GM23338 (cell line): Measurements from ENCODE around the gene DTNBP1. TPM values are rescaled to one million over a fixed set of nuclear protein-coding genes. Genes with fewer than 3 reads are reported as not detected.

Experiments used
- ATAC-seq: fragments of 200-7000 bp; cut with Tn5 transposase; 3 replicates; pipeline ENCODE4 v1.9.1; 2020
- DNase-seq: peaks from one replicate; pipeline ENCODE4 v3.0.0-alpha.2; 2015; ENCODE audit warnings: low spot score
- H2AFZ ChIP-seq: fragments of 200-600 bp; sonication (generic); 2 replicates; pipeline ENCODE4 v1.8.0; 2016; ENCODE audit warnings: antibody characterized with exemption, mild to moderate bottlenecking, moderate library complexity
- H3F3A ChIP-seq: fragments of 200-600 bp; sonication (generic); replicated peaks from 2 replicates; pipeline ENCODE4 v1.8.0; 2017; ENCODE audit warnings: antibody characterized with exemption, mixed run types, low read depth
- H3K27ac ChIP-seq: fragments of 200-600 bp; sonication (generic); 2 replicates; pipeline ENCODE4 v1.6.1; 2016; ENCODE audit warnings: low read depth
- H3K27me3 ChIP-seq: fragments of 200-600 bp; sonication (generic); 2 replicates; pipeline ENCODE4 v1.8.0; 2016; ENCODE audit warnings: mild to moderate bottlenecking, mixed run types, moderate library complexity; ENCODE audit not compliant: insufficient read depth
- H3K36me3 ChIP-seq: fragments of 200-600 bp; sonication (generic); 2 replicates; pipeline ENCODE4 v1.8.0; 2016; ENCODE audit warnings: mild to moderate bottlenecking; ENCODE audit not compliant: insufficient read depth
- H3K4me1 ChIP-seq: fragments of 200-600 bp; sonication (generic); 2 replicates; pipeline ENCODE4 v1.8.0; 2016; ENCODE audit warnings: mild to moderate bottlenecking, moderate library complexity; ENCODE audit not compliant: insufficient read depth
- H3K4me2 ChIP-seq: fragments of 200-600 bp; sonication (generic); 2 replicates; pipeline ENCODE4 v1.7.1; 2017; ENCODE audit warnings: mixed run types
- H3K4me3 ChIP-seq: fragments of 200-600 bp; sonication (generic); 2 replicates; pipeline ENCODE4 v1.6.1; 2016; ENCODE audit warnings: mixed run types
- H3K79me2 ChIP-seq: fragments of 200-600 bp; sonication (generic); replicated peaks from 2 replicates; pipeline ENCODE4 v1.8.0; 2017; ENCODE audit warnings: mild to moderate bottlenecking; ENCODE audit not compliant: insufficient read depth
- H3K9me2 ChIP-seq: fragments of 200-600 bp; sonication (generic); 2 replicates; pipeline ENCODE4 v1.8.0; 2017; ENCODE audit not compliant: insufficient read depth
- H4K20me1 ChIP-seq: fragments of 200-600 bp; sonication (generic); replicated peaks from 2 replicates; pipeline ENCODE4 v1.8.0; 2017; ENCODE audit warnings: mild to moderate bottlenecking; ENCODE audit not compliant: insufficient read depth
- H3K27ac Mint-ChIP-seq: 2 replicates; pipeline ENCODE4 v1.8.0; 2020; ENCODE audit warnings: inconsistent platforms, mild to moderate bottlenecking, moderate library complexity, mixed read lengths
- H3K27me3 Mint-ChIP-seq: 3 replicates; pipeline ENCODE4 v1.8.0; 2022; ENCODE audit warnings: low read depth, mild to moderate bottlenecking, moderate library complexity, mixed read lengths, inconsistent platforms; ENCODE audit not compliant: insufficient read depth, poor library complexity
- H3K36me3 Mint-ChIP-seq: 3 replicates; pipeline ENCODE4 v1.8.0; 2021; ENCODE audit warnings: low read depth, mild to moderate bottlenecking, inconsistent platforms, moderate library complexity, mixed read lengths
- H3K4me1 Mint-ChIP-seq: 3 replicates; pipeline ENCODE4 v1.8.0; 2020; ENCODE audit warnings: mild to moderate bottlenecking, inconsistent platforms, mixed read lengths
- H3K4me3 Mint-ChIP-seq: 3 replicates; pipeline ENCODE4 v1.8.0; 2021; ENCODE audit warnings: moderate library complexity, mild to moderate bottlenecking, inconsistent platforms, mixed read lengths
- H3K9me3 Mint-ChIP-seq: 3 replicates; pipeline ENCODE4 v1.8.0; 2020; ENCODE audit warnings: moderate library complexity, mild to moderate bottlenecking, inconsistent platforms, mixed read lengths
- CREB1 ChIP-seq: fragments of 250-450 bp; sonication (Bioruptor Pico); IDR thresholded peaks from 2 replicates; pipeline ENCODE4 v1.5.0; 2020; ENCODE audit warnings: low read depth, mild to moderate bottlenecking, moderate library complexity
- ETS1 ChIP-seq: IDR thresholded peaks from 2 replicates; pipeline ENCODE4 v1.6.1; 2016; ENCODE audit warnings: antibody characterized with exemption
- EZH2 ChIP-seq: fragments of 200-600 bp; sonication (generic); IDR thresholded peaks from one replicate; pipeline ENCODE4 v1.8.0; 2017; ENCODE audit warnings: antibody characterized with exemption, mild to moderate bottlenecking, low read depth; ENCODE audit not compliant: unreplicated experiment
- EZH2phosphoT487 ChIP-seq: fragments of 200-600 bp; sonication (generic); IDR thresholded peaks from one replicate; pipeline ENCODE4 v1.8.1; 2018; ENCODE audit warnings: antibody characterized with exemption; ENCODE audit not compliant: unreplicated experiment
- NANOG ChIP-seq: IDR thresholded peaks from 2 replicates; pipeline ENCODE4 v1.6.1; 2016; ENCODE audit warnings: antibody characterized with exemption, borderline replicate concordance
- POLR2AphosphoS5 ChIP-seq: IDR thresholded peaks from 2 replicates; pipeline ENCODE4 v1.6.1; 2016; ENCODE audit warnings: antibody characterized with exemption, low read depth
- REST ChIP-seq: IDR thresholded peaks from one replicate; pipeline ENCODE4 v1.6.1; 2018; ENCODE audit warnings: antibody characterized with exemption; ENCODE audit not compliant: unreplicated experiment
- STAT1 ChIP-seq: IDR thresholded peaks from one replicate; pipeline ENCODE4 v1.6.1; 2016; ENCODE audit warnings: antibody characterized with exemption; ENCODE audit not compliant: unreplicated experiment
- ZNF114 ChIP-seq: fragments of 250-450 bp; sonication (Bioruptor Pico); IDR thresholded peaks from 2 replicates; pipeline ENCODE4 v1.5.0; 2020; ENCODE audit warnings: mild to moderate bottlenecking, moderate library complexity
- ZNF331 ChIP-seq: fragments of 250-450 bp; sonication (Bioruptor Pico); IDR thresholded peaks from 2 replicates; pipeline ENCODE4 v1.5.0; 2020; ENCODE audit warnings: low read depth, mild to moderate bottlenecking, moderate library complexity
- polyA plus RNA-seq: library from polyadenylated mRNA; unstranded; fragments of >200 nt; fragmentation: Nextera tagmentation; extraction: Ambion mirVana; gene quantifications from 2 replicates; pipeline ENCODE4 v1.2.1, GENCODE V29; 2016
- total RNA-seq: library from RNA; depleted of rRNA; stranded (reverse); fragments of >200 nt; shearing (Covaris generic); gene quantifications from 2 replicates; pipeline ENCODE4 v1.2.3, GENCODE V29; 2014
- TF ChIP-seq, protein P1 (sequence below): fragments of 250-450 bp; sonication (Bioruptor Pico); IDR thresholded peaks from 2 replicates; pipeline ENCODE4 v1.5.0; 2020; ENCODE audit warnings: mild to moderate bottlenecking, moderate library complexity

Gene DTNBP1
- total and polyA plus RNA-seq, 2 experiments from 2014 or later = 12.1 to 20.1 TPM

- no peak for DNase-seq
Measured at GRCh38 chr6:15531973-15532372, 130.9 kb downstream of the DTNBP1 start.

More at GRCh38 chr6:15531973-15532372, 130.9 kb downstream of the DTNBP1 start:
- Mint-ChIP-seq H3K27me3 (peaks cover 15% of the 10 kb centered on the region), H3K36me3 (peaks cover 19% of the 10 kb centered on the region), H3K4me3 (no peak overlapping the region), H3K4me1 (no peaks in the 10 kb centered on the region), H3K27ac (no peak overlapping the region), H3K9me3 (peaks cover 12% of the 10 kb centered on the region; the same call in 2 of the 3 replicates)
- no peak for TF ChIP-seq EZH2
- TF ChIP-seq STAT1 = no peak
- TF ChIP-seq CREB1 (CRISPR knock-in tag) = no peak
- TF ChIP-seq REST = no peak
- no peak for TF ChIP-seq POLR2AphosphoS5
- TF ChIP-seq EZH2phosphoT487 = no peak
- TF ChIP-seq, protein P1, sequence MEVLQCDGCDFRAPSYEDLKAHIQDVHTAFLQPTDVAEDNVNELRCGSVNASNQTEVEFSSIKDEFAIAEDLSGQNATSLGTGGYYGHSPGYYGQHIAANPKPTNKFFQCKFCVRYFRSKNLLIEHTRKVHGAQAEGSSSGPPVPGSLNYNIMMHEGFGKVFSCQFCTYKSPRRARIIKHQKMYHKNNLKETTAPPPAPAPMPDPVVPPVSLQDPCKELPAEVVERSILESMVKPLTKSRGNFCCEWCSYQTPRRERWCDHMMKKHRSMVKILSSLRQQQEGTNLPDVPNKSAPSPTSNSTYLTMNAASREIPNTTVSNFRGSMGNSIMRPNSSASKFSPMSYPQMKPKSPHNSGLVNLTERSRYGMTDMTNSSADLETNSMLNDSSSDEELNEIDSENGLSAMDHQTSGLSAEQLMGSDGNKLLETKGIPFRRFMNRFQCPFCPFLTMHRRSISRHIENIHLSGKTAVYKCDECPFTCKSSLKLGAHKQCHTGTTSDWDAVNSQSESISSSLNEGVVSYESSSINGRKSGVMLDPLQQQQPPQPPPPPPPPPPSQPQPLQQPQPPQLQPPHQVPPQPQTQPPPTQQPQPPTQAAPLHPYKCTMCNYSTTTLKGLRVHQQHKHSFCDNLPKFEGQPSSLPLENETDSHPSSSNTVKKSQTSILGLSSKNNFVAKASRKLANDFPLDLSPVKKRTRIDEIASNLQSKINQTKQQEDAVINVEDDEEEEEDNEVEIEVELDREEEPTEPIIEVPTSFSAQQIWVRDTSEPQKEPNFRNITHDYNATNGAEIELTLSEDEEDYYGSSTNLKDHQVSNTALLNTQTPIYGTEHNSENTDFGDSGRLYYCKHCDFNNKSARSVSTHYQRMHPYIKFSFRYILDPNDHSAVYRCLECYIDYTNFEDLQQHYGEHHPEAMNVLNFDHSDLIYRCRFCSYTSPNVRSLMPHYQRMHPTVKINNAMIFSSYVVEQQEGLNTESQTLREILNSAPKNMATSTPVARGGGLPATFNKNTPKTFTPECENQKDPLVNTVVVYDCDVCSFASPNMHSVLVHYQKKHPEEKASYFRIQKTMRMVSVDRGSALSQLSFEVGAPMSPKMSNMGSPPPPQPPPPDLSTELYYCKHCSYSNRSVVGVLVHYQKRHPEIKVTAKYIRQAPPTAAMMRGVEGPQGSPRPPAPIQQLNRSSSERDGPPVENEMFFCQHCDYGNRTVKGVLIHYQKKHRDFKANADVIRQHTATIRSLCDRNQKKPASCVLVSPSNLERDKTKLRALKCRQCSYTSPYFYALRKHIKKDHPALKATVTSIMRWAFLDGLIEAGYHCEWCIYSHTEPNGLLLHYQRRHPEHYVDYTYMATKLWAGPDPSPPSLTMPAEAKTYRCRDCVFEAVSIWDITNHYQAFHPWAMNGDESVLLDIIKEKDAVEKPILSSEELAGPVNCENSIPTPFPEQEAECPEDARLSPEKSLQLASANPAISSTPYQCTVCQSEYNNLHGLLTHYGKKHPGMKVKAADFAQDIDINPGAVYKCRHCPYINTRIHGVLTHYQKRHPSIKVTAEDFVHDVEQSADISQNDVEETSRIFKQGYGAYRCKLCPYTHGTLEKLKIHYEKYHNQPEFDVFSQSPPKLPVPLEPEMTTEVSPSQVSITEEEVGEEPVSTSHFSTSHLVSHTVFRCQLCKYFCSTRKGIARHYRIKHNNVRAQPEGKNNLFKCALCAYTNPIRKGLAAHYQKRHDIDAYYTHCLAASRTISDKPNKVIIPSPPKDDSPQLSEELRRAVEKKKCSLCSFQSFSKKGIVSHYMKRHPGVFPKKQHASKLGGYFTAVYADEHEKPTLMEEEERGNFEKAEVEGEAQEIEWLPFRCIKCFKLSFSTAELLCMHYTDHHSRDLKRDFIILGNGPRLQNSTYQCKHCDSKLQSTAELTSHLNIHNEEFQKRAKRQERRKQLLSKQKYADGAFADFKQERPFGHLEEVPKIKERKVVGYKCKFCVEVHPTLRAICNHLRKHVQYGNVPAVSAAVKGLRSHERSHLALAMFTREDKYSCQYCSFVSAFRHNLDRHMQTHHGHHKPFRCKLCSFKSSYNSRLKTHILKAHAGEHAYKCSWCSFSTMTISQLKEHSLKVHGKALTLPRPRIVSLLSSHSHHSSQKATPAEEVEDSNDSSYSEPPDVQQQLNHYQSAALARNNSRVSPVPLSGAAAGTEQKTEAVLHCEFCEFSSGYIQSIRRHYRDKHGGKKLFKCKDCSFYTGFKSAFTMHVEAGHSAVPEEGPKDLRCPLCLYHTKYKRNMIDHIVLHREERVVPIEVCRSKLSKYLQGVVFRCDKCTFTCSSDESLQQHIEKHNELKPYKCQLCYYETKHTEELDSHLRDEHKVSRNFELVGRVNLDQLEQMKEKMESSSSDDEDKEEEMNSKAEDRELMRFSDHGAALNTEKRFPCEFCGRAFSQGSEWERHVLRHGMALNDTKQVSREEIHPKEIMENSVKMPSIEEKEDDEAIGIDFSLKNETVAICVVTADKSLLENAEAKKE (CRISPR knock-in tag) = no peak
- no peak for TF ChIP-seq ETS1
- TF ChIP-seq ZNF114 = no peak
- TF ChIP-seq ZNF331 (CRISPR knock-in tag) = no peak
- no peak for TF ChIP-seq NANOG
- Histone ChIP-seq H3K27me3 (no peaks in the 10 kb centered on the region), H3K4me3 (no peak overlapping the region), H2AFZ (no peak overlapping the region), H3K4me1 (no peaks in the 10 kb centered on the region), H3K79me2 (no peaks in the 10 kb centered on the region), H3K4me2 (no peak overlapping the region), H3K9me2 (no peaks in the 10 kb centered on the region), H3K36me3 (no peaks in the 10 kb centered on the region), H4K20me1 (peaks cover 3% of the 10 kb centered on the region; the same call in 1 of the 2 replicates), H3K27ac (no peak overlapping the region), H3F3A (no peaks in the 10 kb centered on the region)
- no peak for ATAC-seq
